HEK293 (cell line): ENCODE data around the gene TMEM123.

Experiments used
- CTCF ChIA-PET: fragments of 350-600 bp; formaldehyde crosslinking; extraction: SDS; loops from one replicate; lab custom pipeline; 2021; ENCODE audit warnings: antibody characterized with exemption; lab: Yijun Ruan, JAX
- POLR2A ChIA-PET: fragments of 300-600 bp; formaldehyde crosslinking; extraction: SDS; loops from one replicate; lab custom pipeline; 2020; ENCODE audit warnings: antibody characterized with exemption, inconsistent platforms; lab: Yijun Ruan, JAX
- H3K27ac ChIP-seq: fragments of 200-500 bp; sonication (Bioruptor generic); 2 replicates; pipeline ENCODE4 v1.5.1; 2014; ENCODE audit warnings: low read depth, low read length, control low read depth, inconsistent platforms; ENCODE audit errors: extremely low read depth
- H3K36me3 ChIP-seq, 2 experiments: fragments of 200-500 bp in 1 of 2; sonication (Bioruptor generic) in 1 of 2; 1 replicate in 1 of 2; 2 replicates in 1 of 2; pipeline ENCODE4 v1.5.1; 2014 to 2017; ENCODE audit warnings: inconsistent platforms in 2 of 2, low read length in 2 of 2; ENCODE audit not compliant: control insufficient read depth in 2 of 2, insufficient read depth in 1 of 2
- H3K4me1 ChIP-seq: fragments of 200-500 bp; sonication (Bioruptor generic); 2 replicates; pipeline ENCODE4 v1.5.1; 2014; ENCODE audit warnings: mild to moderate bottlenecking, low read length, inconsistent platforms; ENCODE audit not compliant: control insufficient read depth, insufficient read depth
- H3K4me3 ChIP-seq: 2 replicates; pipeline ENCODE4 v1.5.1; 2011; ENCODE audit warnings: low read depth, mild to moderate bottlenecking, control low read depth, low read length, moderate library complexity
- H3K9me3 ChIP-seq: fragments of 200-500 bp; sonication (Bioruptor generic); 2 replicates; pipeline ENCODE4 v1.5.1; 2014; ENCODE audit warnings: low read depth, low read length, inconsistent platforms; ENCODE audit not compliant: control insufficient read depth, insufficient read depth
- EGR2 ChIP-seq: fragments of 450-650 bp; formaldehyde crosslinking; IDR thresholded peaks from 2 replicates; pipeline ENCODE4 v1.5.1; 2016; ENCODE audit warnings: low read depth, missing biosample characterization, missing genetic modification characterization
- FEZF1 ChIP-seq: fragments of 450-650 bp; formaldehyde crosslinking; IDR thresholded peaks from 2 replicates; pipeline ENCODE4 v1.5.1; 2016; ENCODE audit warnings: missing biosample characterization, missing genetic modification characterization
- OSR2 ChIP-seq: fragments of 450-650 bp; formaldehyde crosslinking; IDR thresholded peaks from 2 replicates; pipeline ENCODE4 v1.5.1; 2016; ENCODE audit warnings: missing biosample characterization, missing genetic modification characterization
- SCRT2 ChIP-seq: fragments of 450-650 bp; formaldehyde crosslinking; IDR thresholded peaks from 2 replicates; pipeline ENCODE4 v1.5.1; 2016; ENCODE audit warnings: missing biosample characterization, missing genetic modification characterization
- SP2 ChIP-seq: fragments of 450-650 bp; formaldehyde crosslinking; IDR thresholded peaks from 2 replicates; pipeline ENCODE4 v1.5.1; 2016; ENCODE audit warnings: missing biosample characterization, missing genetic modification characterization
- SP7 ChIP-seq: fragments of 450-650 bp; formaldehyde crosslinking; IDR thresholded peaks from 2 replicates; pipeline ENCODE4 v1.5.1; 2016; ENCODE audit warnings: missing biosample characterization, missing genetic modification characterization
- ZBTB20 ChIP-seq: fragments of 450-650 bp; formaldehyde crosslinking; IDR thresholded peaks from 2 replicates; pipeline ENCODE4 v1.5.1; 2016; ENCODE audit warnings: missing biosample characterization, missing genetic modification characterization
- ZBTB8A ChIP-seq: fragments of 450-650 bp; formaldehyde crosslinking; IDR thresholded peaks from 2 replicates; pipeline ENCODE4 v1.5.1; 2016; ENCODE audit warnings: missing biosample characterization, missing genetic modification characterization
- ZFHX2 ChIP-seq: fragments of 450-650 bp; formaldehyde crosslinking; conservative IDR thresholded peaks from 2 replicates; pipeline ENCODE4 v1.5.1; 2016; ENCODE audit warnings: missing biosample characterization, missing genetic modification characterization
- ZNF10 ChIP-seq: fragments of 450-650 bp; formaldehyde crosslinking; IDR thresholded peaks from 2 replicates; pipeline ENCODE4 v1.5.1; 2017; ENCODE audit warnings: missing biosample characterization, missing genetic modification characterization
- ZNF174 ChIP-seq: fragments of 450-650 bp; formaldehyde crosslinking; IDR thresholded peaks from 2 replicates; pipeline ENCODE4 v1.5.0; 2017; ENCODE audit warnings: missing biosample characterization, mild to moderate bottlenecking, missing genetic modification characterization
- ZNF366 ChIP-seq: fragments of 450-650 bp; formaldehyde crosslinking; conservative IDR thresholded peaks from 2 replicates; pipeline ENCODE4 v1.5.1; 2016; ENCODE audit warnings: missing biosample characterization, missing genetic modification characterization
- ZNF37A ChIP-seq: fragments of 450-650 bp; IDR thresholded peaks from 2 replicates; pipeline ENCODE4 v1.5.1; 2018; ENCODE audit warnings: missing biosample characterization, missing genetic modification characterization
- ZNF423 ChIP-seq: fragments of 450-650 bp; formaldehyde crosslinking; IDR thresholded peaks from 2 replicates; pipeline ENCODE4 v1.5.1; 2016; ENCODE audit warnings: missing biosample characterization, missing genetic modification characterization
- ZNF677 ChIP-seq: fragments of 450-650 bp; IDR thresholded peaks from 2 replicates; pipeline ENCODE4 v1.5.0; 2018; ENCODE audit warnings: missing biosample characterization, mild to moderate bottlenecking, missing genetic modification characterization, moderate library complexity
- TF ChIP-seq, protein P1 (sequence below): fragments of 450-650 bp; formaldehyde crosslinking; IDR thresholded peaks from 2 replicates; pipeline ENCODE4 v1.5.1; 2016; ENCODE audit warnings: missing biosample characterization, missing genetic modification characterization
- TF ChIP-seq, protein P2 (sequence below): fragments of 450-650 bp; formaldehyde crosslinking; IDR thresholded peaks from 2 replicates; pipeline ENCODE4 v1.5.1; 2016; ENCODE audit warnings: missing biosample characterization, missing genetic modification characterization
- TF ChIP-seq, protein P3 (sequence below): fragments of 450-650 bp; formaldehyde crosslinking; IDR thresholded peaks from 2 replicates; pipeline ENCODE4 v1.5.1; 2016; ENCODE audit warnings: missing biosample characterization, missing genetic modification characterization

The TMEM123 gene

DNA sequence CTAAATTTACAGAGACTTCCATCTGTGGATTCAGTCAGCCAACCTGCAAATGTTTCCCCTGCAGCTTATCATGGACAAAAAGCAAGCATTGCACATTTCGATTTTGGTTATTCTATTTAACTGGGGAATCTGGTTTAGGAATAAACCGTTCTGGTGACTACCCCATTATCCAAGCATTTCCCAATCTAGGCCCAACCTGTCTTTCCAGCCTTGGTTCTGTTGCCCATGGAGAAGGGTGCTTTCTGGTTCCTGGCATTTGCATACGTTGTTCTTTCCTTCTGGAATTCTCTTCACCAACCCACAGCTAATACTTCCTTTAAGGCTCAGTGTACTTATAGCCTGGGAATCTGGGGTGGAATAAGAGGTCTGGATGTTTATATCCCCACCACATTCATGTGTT, 1.4 kb upstream of the TMEM123 start (continued):
- TF ChIP-seq, protein P1, sequence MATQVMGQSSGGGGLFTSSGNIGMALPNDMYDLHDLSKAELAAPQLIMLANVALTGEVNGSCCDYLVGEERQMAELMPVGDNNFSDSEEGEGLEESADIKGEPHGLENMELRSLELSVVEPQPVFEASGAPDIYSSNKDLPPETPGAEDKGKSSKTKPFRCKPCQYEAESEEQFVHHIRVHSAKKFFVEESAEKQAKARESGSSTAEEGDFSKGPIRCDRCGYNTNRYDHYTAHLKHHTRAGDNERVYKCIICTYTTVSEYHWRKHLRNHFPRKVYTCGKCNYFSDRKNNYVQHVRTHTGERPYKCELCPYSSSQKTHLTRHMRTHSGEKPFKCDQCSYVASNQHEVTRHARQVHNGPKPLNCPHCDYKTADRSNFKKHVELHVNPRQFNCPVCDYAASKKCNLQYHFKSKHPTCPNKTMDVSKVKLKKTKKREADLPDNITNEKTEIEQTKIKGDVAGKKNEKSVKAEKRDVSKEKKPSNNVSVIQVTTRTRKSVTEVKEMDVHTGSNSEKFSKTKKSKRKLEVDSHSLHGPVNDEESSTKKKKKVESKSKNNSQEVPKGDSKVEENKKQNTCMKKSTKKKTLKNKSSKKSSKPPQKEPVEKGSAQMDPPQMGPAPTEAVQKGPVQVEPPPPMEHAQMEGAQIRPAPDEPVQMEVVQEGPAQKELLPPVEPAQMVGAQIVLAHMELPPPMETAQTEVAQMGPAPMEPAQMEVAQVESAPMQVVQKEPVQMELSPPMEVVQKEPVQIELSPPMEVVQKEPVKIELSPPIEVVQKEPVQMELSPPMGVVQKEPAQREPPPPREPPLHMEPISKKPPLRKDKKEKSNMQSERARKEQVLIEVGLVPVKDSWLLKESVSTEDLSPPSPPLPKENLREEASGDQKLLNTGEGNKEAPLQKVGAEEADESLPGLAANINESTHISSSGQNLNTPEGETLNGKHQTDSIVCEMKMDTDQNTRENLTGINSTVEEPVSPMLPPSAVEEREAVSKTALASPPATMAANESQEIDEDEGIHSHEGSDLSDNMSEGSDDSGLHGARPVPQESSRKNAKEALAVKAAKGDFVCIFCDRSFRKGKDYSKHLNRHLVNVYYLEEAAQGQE (tag by site-specific recombination) = no peak
- TF ChIP-seq OSR2 (tag by site-specific recombination) (no peak), ZNF423 (tag by site-specific recombination) (no peak), ZNF174 (no peak), ZNF37A (tag by site-specific recombination) (no peak), FEZF1 (tag by site-specific recombination) (no peak), ZNF10 (no peak), ZNF677 (tag by site-specific recombination) (no peak)
- TF ChIP-seq, protein P2, sequence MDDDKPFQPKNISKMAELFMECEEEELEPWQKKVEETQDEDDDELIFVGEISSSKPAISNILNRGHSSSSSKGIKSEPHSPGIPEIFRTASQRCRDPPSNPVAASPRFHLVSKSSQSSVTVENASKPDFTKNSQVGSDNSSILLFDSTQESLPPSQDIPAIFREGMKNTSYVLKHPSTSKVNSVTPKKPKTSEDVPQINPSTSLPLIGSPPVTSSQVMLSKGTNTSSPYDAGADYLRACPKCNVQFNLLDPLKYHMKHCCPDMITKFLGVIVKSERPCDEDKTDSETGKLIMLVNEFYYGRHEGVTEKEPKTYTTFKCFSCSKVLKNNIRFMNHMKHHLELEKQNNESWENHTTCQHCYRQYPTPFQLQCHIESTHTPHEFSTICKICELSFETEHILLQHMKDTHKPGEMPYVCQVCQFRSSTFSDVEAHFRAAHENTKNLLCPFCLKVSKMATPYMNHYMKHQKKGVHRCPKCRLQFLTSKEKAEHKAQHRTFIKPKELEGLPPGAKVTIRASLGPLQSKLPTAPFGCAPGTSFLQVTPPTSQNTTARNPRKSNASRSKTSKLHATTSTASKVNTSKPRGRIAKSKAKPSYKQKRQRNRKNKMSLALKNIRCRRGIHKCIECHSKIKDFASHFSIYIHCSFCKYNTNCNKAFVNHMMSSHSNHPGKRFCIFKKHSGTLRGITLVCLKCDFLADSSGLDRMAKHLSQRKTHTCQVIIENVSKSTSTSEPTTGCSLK (tag by site-specific recombination) = no peak

DNA sequence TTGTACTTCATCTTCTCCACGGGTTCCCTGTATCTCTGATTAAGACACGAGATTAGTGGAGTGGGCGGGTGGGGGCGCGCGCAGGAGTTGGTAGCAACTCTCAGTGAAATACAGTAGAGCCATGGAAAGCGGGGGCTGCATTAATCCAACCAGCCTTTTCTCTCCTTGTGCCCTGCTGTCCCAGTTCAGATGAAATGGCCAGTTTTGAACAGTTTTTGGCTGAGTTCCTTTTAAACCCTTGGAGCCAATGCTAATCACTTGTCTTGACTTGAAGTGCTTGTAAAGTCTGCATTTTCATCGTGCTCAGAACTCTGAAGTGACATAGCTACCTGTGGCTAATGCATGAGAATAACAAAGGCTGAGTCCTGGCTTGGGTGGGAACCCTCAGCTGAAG, 734 bp upstream of the TMEM123 start:
- Histone ChIP-seq H3K4me1 (peaks cover 2% of the 10 kb centered on the region; the same call in 1 of the 2 replicates), H3K4me3 (peak overlapping the region; percentile 80), H3K9me3 (no peaks in the 10 kb centered on the region), H3K27ac (peak overlapping the region; percentile 79), H3K36me3 (no peaks in the 10 kb centered on the region)
- POLR2A ChIA-PET = no interaction called here
- TF ChIP-seq ZBTB20 (tag by site-specific recombination) = peak; percentile 87
- peak; percentile 81 for TF ChIP-seq SCRT2
- peak; percentile 82 for TF ChIP-seq EGR2 (tag by site-specific recombination)
- TF ChIP-seq SP2 = no peak
- TF ChIP-seq ZNF366 (tag by site-specific recombination) = 0 out of 2 replicates have a peak, but pooled peaks have one; percentile 3
- 0 out of 2 replicates have a peak, but pooled peaks have one; percentile 9 for TF ChIP-seq SP7
- TF ChIP-seq, protein P3, sequence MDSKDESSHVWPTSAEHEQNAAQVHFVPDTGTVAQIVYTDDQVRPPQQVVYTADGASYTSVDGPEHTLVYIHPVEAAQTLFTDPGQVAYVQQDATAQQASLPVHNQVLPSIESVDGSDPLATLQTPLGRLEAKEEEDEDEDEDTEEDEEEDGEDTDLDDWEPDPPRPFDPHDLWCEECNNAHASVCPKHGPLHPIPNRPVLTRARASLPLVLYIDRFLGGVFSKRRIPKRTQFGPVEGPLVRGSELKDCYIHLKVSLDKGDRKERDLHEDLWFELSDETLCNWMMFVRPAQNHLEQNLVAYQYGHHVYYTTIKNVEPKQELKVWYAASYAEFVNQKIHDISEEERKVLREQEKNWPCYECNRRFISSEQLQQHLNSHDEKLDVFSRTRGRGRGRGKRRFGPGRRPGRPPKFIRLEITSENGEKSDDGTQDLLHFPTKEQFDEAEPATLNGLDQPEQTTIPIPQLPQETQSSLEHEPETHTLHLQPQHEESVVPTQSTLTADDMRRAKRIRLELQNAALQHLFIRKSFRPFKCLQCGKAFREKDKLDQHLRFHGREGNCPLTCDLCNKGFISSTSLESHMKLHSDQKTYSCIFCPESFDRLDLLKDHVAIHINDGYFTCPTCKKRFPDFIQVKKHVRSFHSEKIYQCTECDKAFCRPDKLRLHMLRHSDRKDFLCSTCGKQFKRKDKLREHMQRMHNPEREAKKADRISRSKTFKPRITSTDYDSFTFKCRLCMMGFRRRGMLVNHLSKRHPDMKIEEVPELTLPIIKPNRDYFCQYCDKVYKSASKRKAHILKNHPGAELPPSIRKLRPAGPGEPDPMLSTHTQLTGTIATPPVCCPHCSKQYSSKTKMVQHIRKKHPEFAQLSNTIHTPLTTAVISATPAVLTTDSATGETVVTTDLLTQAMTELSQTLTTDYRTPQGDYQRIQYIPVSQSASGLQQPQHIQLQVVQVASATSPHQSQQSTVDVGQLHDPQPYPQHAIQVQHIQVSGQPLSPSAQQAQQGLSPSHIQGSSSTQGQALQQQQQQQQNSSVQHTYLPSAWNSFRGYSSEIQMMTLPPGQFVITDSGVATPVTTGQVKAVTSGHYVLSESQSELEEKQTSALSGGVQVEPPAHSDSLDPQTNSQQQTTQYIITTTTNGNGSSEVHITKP = 0 out of 2 replicates have a peak, but pooled peaks have one; percentile 6
- 0 out of 2 replicates have a peak, but pooled peaks have one; percentile 21 for TF ChIP-seq OSR2 (tag by site-specific recombination)
- TF ChIP-seq ZBTB8A (tag by site-specific recombination) = no peak
- TF ChIP-seq ZFHX2 = peak; percentile 84
- CTCF ChIA-PET = no interaction called here
